Neural cell (in vitro differentiated cells): Measurements from ENCODE around the gene DDX18.

ENCODE experiments used
- EP300 ChIP-seq: fragments of 450-650 bp; conservative IDR thresholded peaks from 2 replicates; pipeline ENCODE4 v1.6.1; 2014; ENCODE audit warnings: antibody characterized with exemption, mild to moderate bottlenecking, moderate library complexity; ENCODE audit not compliant: poor library complexity, severe bottlenecking
- EZH2 ChIP-seq: fragments of 200-600, 300-800 bp; shearing (Covaris generic), sonication (generic); IDR thresholded peaks from 2 replicates; pipeline ENCODE4 v1.6.1; 2014; ENCODE audit warnings: antibody characterized with exemption, low read length, borderline replicate concordance, mild to moderate bottlenecking; ENCODE audit not compliant: insufficient read depth, poor library complexity, severe bottlenecking
- MXI1 ChIP-seq: fragments of 450-650 bp; conservative IDR thresholded peaks from 2 replicates; pipeline ENCODE4 v1.6.1; 2014; ENCODE audit warnings: antibody characterized with exemption, mild to moderate bottlenecking; ENCODE audit not compliant: poor library complexity, severe bottlenecking
- POLR2AphosphoS5 ChIP-seq: IDR thresholded peaks from 2 replicates; pipeline ENCODE4 v1.6.1; 2012
- RAD21 ChIP-seq: fragments of 450-650 bp; conservative IDR thresholded peaks from 2 replicates; pipeline ENCODE4 v1.6.1; 2014; ENCODE audit warnings: antibody characterized with exemption, mild to moderate bottlenecking, moderate library complexity
- SMC3 ChIP-seq: fragments of 450-650 bp; conservative IDR thresholded peaks from 2 replicates; pipeline ENCODE4 v1.6.1; 2014; ENCODE audit warnings: antibody characterized with exemption, mild to moderate bottlenecking, moderate library complexity; ENCODE audit not compliant: poor library complexity
- TAF1 ChIP-seq: IDR thresholded peaks from 2 replicates; pipeline ENCODE4 v1.6.1; 2012; ENCODE audit warnings: low read depth
- TF ChIP-seq, protein P1 (sequence below): fragments of 450-650 bp; IDR thresholded peaks from 2 replicates; pipeline ENCODE4 v1.5.1; 2014; ENCODE audit warnings: antibody characterized with exemption, mild to moderate bottlenecking, moderate library complexity; ENCODE audit not compliant: poor library complexity, severe bottlenecking
- TF ChIP-seq, protein P2 (sequence below): IDR thresholded peaks from 2 replicates; pipeline ENCODE4 v1.6.1; 2012; ENCODE audit warnings: borderline replicate concordance

DNA sequence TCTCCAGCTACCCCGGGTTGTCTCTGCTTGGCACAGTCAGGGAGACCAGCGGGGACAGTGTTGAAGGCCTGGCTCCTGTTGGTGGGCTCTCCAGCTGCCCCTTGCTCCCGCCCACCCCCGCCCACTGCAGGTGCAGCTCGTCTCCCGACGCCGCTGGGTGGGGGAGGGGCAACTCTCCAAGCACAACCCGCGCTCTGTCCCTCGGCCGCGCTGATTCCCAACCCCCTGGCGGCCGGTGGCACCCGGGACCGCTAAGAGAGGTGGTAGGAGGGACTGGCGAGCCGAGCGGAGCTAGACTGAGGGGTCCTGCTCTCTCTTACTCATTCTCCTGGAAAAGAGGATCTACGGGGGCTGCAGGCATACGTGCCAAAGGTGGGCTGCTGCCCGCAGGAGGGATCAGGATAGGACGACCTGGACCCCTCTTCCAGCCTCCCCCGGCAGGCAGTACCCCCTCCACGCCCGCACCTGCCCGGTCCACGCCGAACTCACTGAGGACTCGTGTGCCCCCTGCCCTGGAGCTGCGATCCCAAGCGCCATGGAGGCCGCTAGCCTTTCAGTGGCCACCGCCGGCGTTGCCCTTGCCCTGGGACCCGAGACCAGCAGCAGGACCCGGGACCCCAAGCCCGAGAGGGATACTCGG is 44.5 kb downstream of the DDX18 start:
- TF ChIP-seq TAF1 (no peak), EZH2 (no peak), RAD21 (no peak), POLR2AphosphoS5 (no peak), SMC3 (no peak), MXI1 (no peak), EP300 (no peak)
- TF ChIP-seq, protein P1, sequence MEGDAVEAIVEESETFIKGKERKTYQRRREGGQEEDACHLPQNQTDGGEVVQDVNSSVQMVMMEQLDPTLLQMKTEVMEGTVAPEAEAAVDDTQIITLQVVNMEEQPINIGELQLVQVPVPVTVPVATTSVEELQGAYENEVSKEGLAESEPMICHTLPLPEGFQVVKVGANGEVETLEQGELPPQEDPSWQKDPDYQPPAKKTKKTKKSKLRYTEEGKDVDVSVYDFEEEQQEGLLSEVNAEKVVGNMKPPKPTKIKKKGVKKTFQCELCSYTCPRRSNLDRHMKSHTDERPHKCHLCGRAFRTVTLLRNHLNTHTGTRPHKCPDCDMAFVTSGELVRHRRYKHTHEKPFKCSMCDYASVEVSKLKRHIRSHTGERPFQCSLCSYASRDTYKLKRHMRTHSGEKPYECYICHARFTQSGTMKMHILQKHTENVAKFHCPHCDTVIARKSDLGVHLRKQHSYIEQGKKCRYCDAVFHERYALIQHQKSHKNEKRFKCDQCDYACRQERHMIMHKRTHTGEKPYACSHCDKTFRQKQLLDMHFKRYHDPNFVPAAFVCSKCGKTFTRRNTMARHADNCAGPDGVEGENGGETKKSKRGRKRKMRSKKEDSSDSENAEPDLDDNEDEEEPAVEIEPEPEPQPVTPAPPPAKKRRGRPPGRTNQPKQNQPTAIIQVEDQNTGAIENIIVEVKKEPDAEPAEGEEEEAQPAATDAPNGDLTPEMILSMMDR: no peak
- TF ChIP-seq, protein P2, sequence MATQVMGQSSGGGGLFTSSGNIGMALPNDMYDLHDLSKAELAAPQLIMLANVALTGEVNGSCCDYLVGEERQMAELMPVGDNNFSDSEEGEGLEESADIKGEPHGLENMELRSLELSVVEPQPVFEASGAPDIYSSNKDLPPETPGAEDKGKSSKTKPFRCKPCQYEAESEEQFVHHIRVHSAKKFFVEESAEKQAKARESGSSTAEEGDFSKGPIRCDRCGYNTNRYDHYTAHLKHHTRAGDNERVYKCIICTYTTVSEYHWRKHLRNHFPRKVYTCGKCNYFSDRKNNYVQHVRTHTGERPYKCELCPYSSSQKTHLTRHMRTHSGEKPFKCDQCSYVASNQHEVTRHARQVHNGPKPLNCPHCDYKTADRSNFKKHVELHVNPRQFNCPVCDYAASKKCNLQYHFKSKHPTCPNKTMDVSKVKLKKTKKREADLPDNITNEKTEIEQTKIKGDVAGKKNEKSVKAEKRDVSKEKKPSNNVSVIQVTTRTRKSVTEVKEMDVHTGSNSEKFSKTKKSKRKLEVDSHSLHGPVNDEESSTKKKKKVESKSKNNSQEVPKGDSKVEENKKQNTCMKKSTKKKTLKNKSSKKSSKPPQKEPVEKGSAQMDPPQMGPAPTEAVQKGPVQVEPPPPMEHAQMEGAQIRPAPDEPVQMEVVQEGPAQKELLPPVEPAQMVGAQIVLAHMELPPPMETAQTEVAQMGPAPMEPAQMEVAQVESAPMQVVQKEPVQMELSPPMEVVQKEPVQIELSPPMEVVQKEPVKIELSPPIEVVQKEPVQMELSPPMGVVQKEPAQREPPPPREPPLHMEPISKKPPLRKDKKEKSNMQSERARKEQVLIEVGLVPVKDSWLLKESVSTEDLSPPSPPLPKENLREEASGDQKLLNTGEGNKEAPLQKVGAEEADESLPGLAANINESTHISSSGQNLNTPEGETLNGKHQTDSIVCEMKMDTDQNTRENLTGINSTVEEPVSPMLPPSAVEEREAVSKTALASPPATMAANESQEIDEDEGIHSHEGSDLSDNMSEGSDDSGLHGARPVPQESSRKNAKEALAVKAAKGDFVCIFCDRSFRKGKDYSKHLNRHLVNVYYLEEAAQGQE: no peak
